Measurements from ENCODE around the gene GPN2. TPM values are rescaled to one million over a fixed set of nuclear protein-coding genes. Genes with fewer than 3 reads are reported as not detected.

The GPN2 gene
- total and polyA plus RNA-seq, 2 of the 4 experiments (the other 2 are of a cell fraction) = 15.4 to 22.2 TPM

DNA sequence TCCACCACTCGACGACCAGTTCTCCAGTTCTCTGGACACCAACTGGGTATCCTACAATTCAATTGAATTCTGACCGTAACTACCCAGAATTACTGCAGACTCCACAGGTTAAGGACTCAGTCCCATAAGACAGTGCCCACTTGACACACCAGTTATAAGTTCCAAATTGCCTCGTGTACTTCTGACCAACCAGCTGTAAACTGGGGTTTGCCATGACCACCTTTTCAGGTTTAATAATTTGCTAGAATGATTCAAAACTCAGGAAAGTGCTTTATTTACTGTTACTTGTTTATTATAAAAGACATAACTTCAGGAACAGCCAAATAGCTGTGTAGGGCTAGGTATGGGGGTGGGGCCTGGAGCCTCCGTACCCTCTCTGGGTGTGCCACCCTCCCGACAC, 46.7 kb upstream of the GPN2 start:
- no peak overlapping the region for H2AK9ac ChIP-seq (replicated peaks; ENCODE audit: low read depth, low read length, poor library complexity)
- no peak overlapping the region for H3K18ac ChIP-seq (ENCODE audit: low read depth, low read length)
- no peak overlapping the region for H4K8ac ChIP-seq (ENCODE audit: low read depth in 2 of 2, low read length in 2 of 2)
- H3K9ac ChIP-seq (ENCODE audit: low read depth, low read length) = no peak overlapping the region
- TF ChIP-seq MAFK (IDR thresholded peaks at IDR 0.05; ENCODE audit: low read depth, low read length) = no peak
- TF ChIP-seq BHLHE40 (IDR thresholded peaks at IDR 0.05; ENCODE audit: low read depth, low read length) = no peak
- POLR2A ChIA-PET (ENCODE audit: unreplicated experiment) = no interaction called here
- H4K91ac ChIP-seq (ENCODE audit: insufficient read depth, low read depth, low read length) = no peak overlapping the region
- DNase-seq (no peak), ATAC-seq (ENCODE audit: low read depth) (no peak)
- 100% methylated on average over 1 of the region's 6 CpGs; no CpG with 5 or more reads in 1 of the 2 experiments for WGBS, 2 experiments (ENCODE audit: extremely low coverage in 2 of 2, insufficient read length in 1 of 2)
- no TSS peak for BruUV-seq (replicated peaks)
- peaks cover 7% of the 10 kb centered on the region; the same call in 1 of the 2 replicates for H3K4me1 ChIP-seq (ENCODE audit: control insufficient read depth, insufficient read depth, low read length)
- H2AFZ ChIP-seq (replicated peaks; ENCODE audit: low read length, poor library complexity) = no peak overlapping the region
- peaks cover 24% of the 10 kb centered on the region for H3K36me3 ChIP-seq (ENCODE audit: control insufficient read depth, insufficient read depth, low read length)
- H3K56ac ChIP-seq (ENCODE audit: extremely low read depth, insufficient read depth, low read length) = no peak overlapping the region
- no peak overlapping the region for H3K4me2 ChIP-seq (ENCODE audit: low read depth, low read length)
- H2AK5ac ChIP-seq (ENCODE audit: low read depth, low read length) = no peak overlapping the region
- no peak overlapping the region for H3K23ac ChIP-seq (ENCODE audit: low read depth, low read length)
- no peak overlapping the region for H2BK5ac ChIP-seq (ENCODE audit: low read depth, low read length, poor library complexity, severe bottlenecking)
- no peaks in the 10 kb centered on the region for H4K20me1 ChIP-seq (ENCODE audit: insufficient read depth, low read length)
- H2BK20ac ChIP-seq (ENCODE audit: low read depth, low read length) = no peak overlapping the region
- CTCF ChIA-PET = no interaction called here
- no peak overlapping the region for H3K4me3 ChIP-seq (ENCODE audit: insufficient read depth, low read depth, low read length)
- H3K4ac ChIP-seq (ENCODE audit: low read depth, low read length) = no peak overlapping the region
- no peaks in the 10 kb centered on the region for H3K27me3 ChIP-seq (ENCODE audit: control insufficient read depth, insufficient read depth, low read length)
- H3K27ac ChIP-seq (ENCODE audit: insufficient read depth, low read length) = no peak overlapping the region
- no peak overlapping the region for H4K5ac ChIP-seq (ENCODE audit: low read depth, low read length)
- no peak overlapping the region for H2BK15ac ChIP-seq (ENCODE audit: low read depth, low read length)
- H3K79me1 ChIP-seq (ENCODE audit: low read depth in 1 of 2, low read length in 2 of 2) = peaks cover 26 to 62% of the 10 kb centered on the region in 2 experiments
- H3K9me1 ChIP-seq (ENCODE audit: insufficient read depth, low read length) = peaks cover 20% of the 10 kb centered on the region
- no peaks in the 10 kb centered on the region for H3K9me3 ChIP-seq (ENCODE audit: control insufficient read depth, insufficient read depth, low read length)
- in situ Hi-C loops (cut with MboI; ENCODE audit: low sequenced_read_pairs) (no loop called here), intact Hi-C loops (cut with micrococcal nuclease) (no loop called here), dilution Hi-C loops (cut with HindIII; ENCODE audit: low sequenced_read_pairs, unreplicated experiment) (no loop called here)
- no peak overlapping the region for H3K14ac ChIP-seq (replicated peaks; ENCODE audit: low read depth, low read length)
- H2BK120ac ChIP-seq (ENCODE audit: low read depth, low read length) = no peak overlapping the region

Measured in IMR-90 (cell line).